ENCODE data around the gene CIRBP.

GRCh38 chr19:1284293-1284978, 15.3 kb downstream of the CIRBP start:
- no peak for TF ChIP-seq CTCF (IDR thresholded peaks at IDR 0.05; ENCODE audit: low read depth, low read length)
- no peak for TF ChIP-seq POLR2A (IDR thresholded peaks at IDR 0.05; ENCODE audit: extremely low read depth, insufficient read length)
- no peak for TF ChIP-seq MYC (IDR thresholded peaks at IDR 0.05; ENCODE audit: low read depth, low read length)
- TF ChIP-seq MAX (IDR thresholded peaks at IDR 0.05; ENCODE audit: low read depth, low read length): no peak
